Embryonic facial prominence (tissue), 1 donor: Measurements from ENCODE around the gene HIVEP3.
"Not testable (repeated sequence)": the region's sequence is repeated elsewhere in the genome, so short reads cannot be mapped to it uniquely, and the experiment has no call there.

Experiments used
- DNase-seq: peaks from one replicate; pipeline ENCODE4 v3.0.0-alpha.2; 2016; ENCODE audit errors: extremely low spot score

The HIVEP3 gene

DNA sequence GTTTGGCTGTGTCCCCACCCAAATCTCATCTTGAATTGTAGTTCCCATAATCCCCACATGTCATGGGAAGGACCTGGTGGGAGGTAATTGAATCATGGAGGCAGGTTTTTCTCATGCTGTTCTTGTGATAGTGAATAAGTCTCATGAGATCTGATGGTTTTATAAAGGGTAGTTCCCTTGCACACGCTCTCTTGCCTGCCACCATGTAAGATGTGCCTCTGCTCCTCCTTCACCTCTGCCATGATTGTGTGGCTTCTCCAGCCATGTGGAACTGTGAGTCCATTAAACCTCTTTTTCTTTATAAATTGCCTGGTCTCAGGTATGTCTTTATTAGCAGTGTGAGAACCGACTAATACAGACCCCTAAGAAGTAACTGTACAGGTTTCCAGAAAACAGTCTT is 2.5 kb upstream of the HIVEP3 start:
- not testable (repeated sequence) for DNase-seq

GRCh38 chr1:41920658-41921057 is 1.9 kb upstream of the HIVEP3 start:
- no peak for DNase-seq

DNA sequence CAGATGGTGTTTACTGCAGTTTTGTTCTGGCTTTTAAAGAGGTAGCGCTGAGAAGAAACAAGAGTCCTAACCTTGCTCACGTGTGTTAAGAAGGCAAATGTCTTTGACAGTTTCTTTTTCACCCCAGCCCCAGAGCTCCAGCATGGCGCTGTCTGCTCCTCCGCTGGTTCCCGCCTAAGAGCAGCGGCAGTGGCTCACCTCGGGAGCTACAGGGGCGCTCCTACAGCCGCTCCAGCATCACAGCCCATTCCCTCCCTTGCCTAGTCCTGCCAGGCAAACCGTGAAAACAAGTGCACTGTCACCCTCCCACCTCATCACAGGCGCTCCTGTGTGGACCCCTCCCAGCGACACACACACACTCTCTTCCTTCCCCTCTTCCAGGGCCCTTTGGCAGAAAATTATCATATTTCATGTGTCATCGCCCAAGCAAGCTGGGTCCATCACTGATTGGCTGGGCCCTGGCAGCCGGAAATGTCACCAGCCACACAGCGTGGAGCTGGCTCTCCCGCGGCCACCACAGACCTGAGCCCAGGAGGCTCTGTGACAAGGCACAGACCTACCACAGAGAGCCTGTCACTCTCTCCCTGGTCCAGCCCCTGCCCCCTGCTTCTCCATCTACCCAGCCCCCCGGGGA is 1.2 kb upstream of the HIVEP3 start:
- no peak for DNase-seq

DNA sequence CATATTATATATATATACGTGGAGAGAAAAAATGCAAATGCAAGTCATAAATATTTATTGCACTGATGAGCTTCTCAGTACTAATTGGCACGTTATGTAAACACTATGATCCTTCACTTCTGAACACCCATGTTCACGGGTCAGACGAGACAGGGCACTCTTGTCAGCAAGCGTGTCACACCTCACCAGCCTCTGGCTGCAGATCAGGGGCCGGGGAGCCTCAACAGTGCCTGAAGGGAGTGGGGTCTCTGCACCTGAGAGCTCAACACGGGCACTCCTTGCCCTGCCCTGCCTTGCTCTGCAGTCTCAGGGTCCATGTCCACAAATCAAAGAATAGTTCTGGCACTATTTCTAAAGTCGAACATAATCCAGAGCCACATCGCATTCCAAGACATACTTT is 409 bp upstream of the HIVEP3 start:
- no peak for DNase-seq

DNA sequence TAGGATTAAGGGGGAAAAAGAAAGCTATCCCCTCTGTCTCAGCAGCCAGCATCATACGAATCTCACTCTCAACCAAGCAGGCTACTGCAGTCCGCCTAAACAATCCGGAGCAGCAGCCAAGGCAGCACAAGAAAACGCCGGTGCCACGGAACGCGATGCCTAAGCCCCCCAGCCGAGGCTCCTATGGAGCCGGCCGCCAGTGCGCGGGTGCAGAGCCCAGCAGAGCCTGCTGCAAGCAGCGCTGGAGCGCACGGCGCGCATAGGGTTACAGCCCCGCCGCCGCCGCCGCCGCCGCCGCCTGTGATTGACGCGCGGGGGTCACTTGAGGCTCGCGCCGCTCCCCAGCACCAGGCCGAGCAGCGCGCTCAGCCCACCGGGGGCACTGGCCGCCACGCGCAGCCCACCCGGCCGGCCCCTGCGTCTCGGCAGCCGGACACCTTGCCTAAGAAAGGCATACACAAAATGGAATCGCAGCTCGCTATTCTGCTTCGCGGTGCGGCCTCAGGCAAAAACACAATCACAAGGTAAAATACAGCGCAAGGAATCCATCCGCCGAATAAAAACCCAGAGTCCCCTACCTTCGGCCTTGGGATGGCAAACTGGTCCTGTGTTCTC is 780 bp downstream of the HIVEP3 start:
- DNase-seq, result no peak

- no peak for DNase-seq
Measured at GRCh38 chr1:41917076-41917475, 1.6 kb downstream of the HIVEP3 start.

DNA sequence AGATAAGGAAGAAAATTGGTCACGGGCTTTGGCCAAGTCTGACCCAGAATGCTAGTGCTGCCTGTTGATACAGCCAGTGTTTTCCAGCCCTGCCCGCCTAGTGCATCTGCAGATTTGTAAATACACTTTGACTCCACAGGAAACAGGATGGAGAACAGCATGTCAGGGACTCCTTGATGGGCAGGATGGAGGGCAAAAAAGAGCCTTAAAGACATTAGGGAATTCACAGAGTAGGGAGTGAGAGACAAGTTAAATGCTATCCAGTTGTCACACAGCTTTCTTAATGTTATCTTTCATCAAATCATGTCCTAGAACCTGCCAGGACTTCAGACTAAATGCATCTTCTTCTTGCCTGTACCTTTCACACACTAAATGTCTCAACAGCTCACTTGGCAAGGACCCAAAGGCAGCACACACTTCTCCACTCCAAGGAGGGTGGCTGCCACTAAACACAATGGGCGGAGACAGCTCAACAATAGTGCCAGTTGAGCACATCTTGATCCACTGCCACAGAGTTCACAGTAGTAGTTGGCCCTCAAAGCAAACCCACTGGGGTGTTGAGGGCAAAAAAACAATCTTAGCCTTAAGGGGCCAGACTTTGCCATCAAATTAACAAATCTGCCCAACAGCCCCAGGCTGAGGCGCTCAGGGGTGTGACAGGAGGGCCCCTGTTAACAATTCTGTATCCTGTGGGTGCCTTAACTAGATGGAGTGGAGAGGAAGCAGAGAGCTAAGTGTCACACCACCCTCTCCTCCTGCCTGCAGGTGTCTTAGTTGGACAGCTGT is 2.7 kb downstream of the HIVEP3 start:
- no peak for DNase-seq

GRCh38 chr1:41914516-41914915 is 4.2 kb downstream of the HIVEP3 start:
- DNase-seq, result no peak

GRCh38 chr1:41913014-41913413 is 5.7 kb downstream of the HIVEP3 start:
- DNase-seq, result no peak

DNA sequence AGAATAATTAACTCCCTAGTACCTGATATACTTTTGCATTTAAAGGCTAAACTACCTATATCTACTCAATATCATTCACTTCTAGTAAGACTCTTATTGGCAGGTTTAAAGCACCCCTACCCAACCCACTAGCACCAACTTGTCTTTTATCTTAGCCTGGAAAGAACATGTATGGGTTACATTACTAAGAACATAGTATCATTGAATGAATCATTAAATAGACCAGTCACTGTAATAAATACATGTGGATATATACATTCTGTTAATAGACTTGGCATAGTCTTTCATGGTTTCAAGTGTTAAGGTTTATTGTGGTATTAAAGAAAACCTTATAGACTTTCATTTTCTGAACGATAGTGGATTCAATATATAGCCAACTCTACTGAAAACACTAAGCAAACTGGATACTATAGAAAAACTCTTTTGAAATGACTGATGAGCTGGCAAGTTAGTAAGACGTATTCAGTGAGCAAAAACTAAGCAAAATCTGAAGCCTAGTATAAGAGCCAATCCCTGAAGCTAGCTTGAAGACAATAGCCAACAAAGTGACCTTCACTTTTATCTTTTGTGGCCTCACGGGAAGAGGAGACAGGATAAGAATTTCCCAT is 10.3 kb downstream of the HIVEP3 start:
- DNase-seq, result no peak

DNA sequence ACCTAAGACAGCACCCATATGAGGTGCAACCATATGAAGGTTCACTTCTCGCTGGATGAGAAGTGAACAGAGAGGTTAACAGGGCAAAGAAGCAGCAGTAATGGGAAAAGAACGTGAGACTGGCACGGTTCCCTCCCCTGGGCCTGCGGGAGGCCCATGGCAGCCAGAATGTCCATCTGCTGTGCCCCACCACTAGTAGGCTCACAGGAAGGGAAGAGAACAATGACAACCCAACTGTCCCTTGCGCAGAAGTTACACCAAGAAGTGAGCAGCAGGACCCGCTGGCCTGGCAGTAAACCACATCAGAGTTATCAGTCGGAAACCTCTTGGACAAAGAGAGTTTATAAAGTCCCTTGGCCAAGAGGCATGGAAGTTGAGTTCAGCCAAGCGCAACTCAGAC is 11.3 kb downstream of the HIVEP3 start:
- no peak for DNase-seq

GRCh38 chr1:41906943-41907342 is 11.8 kb downstream of the HIVEP3 start:
- DNase-seq, result no peak

DNA sequence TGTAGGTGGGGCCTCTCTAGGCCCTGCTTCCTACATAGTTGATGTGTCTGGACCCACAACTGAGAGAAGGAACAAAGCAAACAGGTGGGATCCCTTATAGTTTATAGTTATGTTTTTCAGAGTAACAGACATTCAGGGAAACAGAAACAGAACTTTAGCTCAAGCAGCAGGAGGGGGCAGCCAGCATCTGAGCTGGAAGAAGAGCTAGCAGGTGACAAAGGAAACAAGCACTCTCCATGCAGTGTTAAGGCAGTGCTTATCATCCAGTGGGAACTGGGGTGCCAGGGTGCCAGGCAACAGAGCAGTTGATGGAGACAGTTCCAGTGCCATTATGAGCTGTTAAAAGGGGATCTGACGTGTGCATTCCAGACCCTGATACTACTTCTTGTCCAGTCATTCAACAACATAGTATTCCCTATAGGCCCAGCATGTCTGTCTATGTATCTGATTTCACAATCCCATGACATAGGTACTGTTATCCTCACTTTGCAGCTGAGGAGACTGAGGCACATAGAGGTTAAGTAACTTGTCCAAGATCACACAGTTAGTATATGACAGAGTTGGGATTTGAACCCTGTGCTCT is 13.5 kb downstream of the HIVEP3 start:
- no peak for DNase-seq

GRCh38 chr1:41902664-41903063 is 16.1 kb downstream of the HIVEP3 start:
- no peak for DNase-seq

- DNase-seq, result no peak
Measured at GRCh38 chr1:41902159-41902577, 16.6 kb downstream of the HIVEP3 start.

GRCh38 chr1:41901551-41901950 is 17.2 kb downstream of the HIVEP3 start:
- DNase-seq, result no peak

DNA sequence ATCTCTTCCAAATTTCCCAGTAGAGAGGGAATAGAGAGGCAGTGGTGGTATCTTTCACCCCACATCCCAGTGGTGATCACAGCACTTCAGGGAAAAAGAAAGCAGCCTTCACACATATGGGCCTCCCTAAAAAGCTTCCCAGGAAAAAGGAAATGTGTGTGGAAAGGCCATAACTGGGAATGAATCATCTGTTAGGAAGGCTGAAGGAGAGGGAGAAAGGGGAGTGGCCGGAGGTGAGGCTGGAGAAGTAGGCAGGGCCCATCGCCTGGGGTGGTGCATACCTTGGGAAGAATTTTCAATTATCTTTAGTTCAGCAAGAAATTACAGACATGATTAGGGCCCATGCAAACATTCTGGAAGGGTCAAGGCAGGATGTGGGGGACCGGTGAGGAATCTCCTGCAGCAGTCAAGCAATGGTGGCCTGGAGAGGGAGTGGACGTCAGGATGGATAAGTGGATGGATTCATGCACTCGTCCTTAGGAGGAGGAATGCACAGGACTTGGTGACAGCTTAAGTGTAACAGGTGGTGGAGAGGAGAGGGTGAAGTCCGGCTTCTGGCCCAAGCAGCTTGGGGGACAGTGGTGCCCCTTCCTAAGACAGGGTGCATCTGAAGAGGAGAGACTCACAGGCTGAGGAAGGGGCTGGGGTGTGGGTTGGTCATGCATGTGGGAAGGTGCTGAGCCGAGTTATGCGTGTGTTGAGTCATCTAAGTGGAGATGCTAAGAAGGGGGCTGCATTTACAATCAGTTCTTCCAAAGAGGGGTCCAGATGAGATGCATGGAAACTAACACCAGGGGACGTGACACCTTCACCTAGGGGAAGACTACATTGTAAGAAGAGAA is 17.9 kb downstream of the HIVEP3 start:
- no peak for DNase-seq

- DNase-seq, result no peak
Measured at GRCh38 chr1:41898191-41898713, 20.5 kb downstream of the HIVEP3 start.

GRCh38 chr1:41895552-41895951 is 23.2 kb downstream of the HIVEP3 start:
- DNase-seq, result no peak

GRCh38 chr1:41894808-41895483 is 23.8 kb downstream of the HIVEP3 start:
- DNase-seq, result no peak
